GM18909 (cell line): ENCODE measurements around the gene APOC4.
"Not testable (repeated sequence)": the region's sequence is repeated elsewhere in the genome, so short reads cannot be mapped to it uniquely, and the experiment has no call there.

Source experiments
- ATAC-seq: cut with Tn5 transposase; IDR thresholded peaks from one replicate; pipeline ENCODE4 v1.9.1; 2021; ENCODE audit warnings: mild to moderate bottlenecking; ENCODE audit not compliant: unreplicated experiment, poor library complexity

The APOC4 gene, protein sequence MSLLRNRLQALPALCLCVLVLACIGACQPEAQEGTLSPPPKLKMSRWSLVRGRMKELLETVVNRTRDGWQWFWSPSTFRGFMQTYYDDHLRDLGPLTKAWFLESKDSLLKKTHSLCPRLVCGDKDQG

DNA sequence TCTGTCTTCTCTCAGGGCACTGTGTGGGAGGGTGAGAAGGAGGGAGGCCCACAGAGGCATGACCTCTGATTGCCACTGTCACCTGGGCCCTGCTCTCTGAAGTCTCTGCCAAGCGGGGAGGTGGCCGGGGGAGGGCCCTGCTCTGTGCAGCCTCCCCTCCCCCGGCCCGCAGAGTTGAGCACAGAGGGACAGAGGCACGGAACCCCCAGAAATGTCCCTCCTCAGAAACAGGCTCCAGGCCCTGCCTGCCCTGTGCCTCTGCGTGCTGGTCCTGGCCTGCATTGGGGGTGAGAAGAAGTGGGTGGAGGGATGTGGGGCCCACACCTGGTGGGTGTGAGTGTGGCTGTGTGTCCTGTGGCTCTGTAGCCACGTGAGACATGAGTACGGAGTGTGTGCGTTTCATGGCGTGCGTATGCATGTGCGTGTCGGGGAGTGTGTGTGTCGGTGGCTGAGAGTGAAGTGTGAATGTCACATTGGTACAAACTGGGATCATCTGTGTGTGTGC lies at the start of gene APOC4:
Gene APOC4 (plus strand): TSS at position 171 of the 505 bp plus-strand sequence. CDS start 41 bp downstream, at position 212.
- no peak for ATAC-seq

DNA sequence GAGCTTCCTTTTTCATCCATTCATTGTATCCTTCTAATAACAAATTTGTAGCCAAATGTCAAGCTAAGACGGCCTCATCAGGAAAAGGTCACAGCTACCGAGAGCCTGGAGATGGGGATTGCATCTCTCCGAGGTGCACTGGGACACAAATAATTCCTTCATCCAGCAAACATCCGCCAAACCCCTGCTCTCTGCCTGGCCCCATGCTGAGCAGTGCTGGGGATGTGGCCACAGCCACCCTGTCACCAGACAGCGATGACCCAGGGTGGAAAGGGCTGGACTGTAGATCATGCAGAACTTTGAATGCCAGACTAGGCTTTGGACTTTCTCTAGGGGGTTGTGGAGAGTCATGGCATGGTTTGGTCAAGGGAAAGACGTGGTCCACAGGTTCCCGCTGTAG lies 49.1 kb upstream of the APOC4 start:
- no peak for ATAC-seq

DNA sequence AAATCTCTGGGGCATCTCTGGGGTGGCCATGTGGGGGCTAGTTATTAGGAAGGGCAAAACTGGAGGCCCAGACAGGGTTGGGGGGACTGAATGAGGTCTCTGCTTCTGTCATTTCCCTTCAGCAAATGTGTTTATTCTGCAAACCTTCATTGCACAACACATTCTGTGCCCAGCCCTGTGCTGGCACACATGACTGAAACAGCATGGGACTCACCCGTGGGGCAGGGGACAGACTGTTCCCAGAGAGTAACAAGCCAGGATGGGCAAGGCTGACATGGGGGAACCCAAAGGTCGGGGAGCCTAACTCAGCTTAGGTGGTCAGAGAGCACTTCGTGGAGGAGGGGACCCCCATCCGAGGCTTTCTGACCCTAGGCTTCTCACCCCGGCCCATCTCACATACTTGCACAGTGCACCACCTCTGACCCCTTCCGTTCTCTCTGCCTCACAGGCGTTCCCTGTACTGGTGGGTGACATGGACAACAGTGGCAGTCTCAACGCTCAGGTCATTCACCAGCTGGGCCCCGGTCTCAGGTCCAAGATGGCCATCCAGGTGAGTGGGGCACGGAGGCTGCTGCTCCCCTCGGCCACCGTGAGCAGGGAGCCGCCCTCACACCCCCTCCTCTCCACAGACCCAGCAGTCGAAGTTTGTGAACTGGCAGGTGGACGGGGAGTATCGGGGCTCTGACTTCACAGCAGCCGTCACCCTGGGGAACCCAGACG lies 48.5 kb upstream of the APOC4 start:
- no peak for ATAC-seq

DNA sequence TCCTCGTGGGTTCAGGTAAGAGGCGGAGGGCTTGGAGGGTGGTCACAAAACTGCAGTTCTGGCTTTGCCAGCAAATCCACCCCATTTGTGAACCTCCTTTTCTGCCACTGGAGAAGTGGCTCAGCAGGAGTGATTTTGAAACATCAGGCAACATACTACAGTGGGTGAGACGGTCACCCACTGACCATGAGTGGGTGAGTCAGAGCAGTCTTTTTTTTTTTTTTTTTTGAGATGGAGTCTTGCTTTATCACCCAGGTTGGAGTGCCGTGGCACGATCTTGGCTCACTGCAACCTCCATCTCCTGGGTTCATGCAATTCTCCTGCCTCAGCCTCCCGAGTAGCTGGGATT lies 48.0 kb upstream of the APOC4 start:
- ATAC-seq, result no peak

DNA sequence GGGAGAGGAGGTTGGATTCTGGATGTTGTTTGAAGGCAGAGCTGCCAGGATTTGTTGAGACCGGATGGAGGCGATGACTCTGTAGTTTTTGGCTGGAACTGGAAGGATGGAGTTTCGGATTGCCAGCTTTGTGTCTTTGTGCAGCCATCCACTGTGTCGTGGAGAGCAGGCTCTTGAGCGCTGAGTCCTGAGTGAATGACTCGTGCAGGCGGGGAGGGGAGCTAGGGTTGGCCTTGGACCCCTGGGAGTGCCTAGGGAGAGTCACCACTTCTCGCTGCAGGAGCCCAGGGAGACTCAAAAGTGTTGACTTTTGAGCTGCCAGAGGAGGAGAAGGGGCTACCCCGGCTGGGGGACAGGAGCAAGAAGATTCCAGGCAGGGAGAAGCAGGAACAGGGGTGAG lies 47.1 kb upstream of the APOC4 start:
- no peak for ATAC-seq

DNA sequence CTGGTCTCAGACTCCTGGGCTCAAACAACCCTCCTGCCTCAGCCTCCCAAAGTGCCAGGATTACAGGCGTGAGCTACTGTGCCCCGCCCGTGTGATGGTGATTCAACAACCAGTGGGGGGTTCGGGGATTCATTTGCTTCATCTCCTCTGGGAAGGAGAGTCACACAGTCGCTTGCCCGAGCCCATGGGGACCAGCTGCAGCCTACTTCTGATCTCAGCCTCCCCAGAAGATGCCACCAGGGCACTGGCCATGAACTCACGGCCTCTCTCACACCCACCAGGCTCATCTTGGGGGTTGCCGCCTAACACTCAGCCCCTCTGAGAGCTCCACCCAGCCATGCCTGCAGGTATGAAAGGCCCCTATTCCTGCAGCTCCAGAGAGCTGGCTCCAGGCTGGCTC lies 44.2 kb upstream of the APOC4 start:
- no peak for ATAC-seq

DNA sequence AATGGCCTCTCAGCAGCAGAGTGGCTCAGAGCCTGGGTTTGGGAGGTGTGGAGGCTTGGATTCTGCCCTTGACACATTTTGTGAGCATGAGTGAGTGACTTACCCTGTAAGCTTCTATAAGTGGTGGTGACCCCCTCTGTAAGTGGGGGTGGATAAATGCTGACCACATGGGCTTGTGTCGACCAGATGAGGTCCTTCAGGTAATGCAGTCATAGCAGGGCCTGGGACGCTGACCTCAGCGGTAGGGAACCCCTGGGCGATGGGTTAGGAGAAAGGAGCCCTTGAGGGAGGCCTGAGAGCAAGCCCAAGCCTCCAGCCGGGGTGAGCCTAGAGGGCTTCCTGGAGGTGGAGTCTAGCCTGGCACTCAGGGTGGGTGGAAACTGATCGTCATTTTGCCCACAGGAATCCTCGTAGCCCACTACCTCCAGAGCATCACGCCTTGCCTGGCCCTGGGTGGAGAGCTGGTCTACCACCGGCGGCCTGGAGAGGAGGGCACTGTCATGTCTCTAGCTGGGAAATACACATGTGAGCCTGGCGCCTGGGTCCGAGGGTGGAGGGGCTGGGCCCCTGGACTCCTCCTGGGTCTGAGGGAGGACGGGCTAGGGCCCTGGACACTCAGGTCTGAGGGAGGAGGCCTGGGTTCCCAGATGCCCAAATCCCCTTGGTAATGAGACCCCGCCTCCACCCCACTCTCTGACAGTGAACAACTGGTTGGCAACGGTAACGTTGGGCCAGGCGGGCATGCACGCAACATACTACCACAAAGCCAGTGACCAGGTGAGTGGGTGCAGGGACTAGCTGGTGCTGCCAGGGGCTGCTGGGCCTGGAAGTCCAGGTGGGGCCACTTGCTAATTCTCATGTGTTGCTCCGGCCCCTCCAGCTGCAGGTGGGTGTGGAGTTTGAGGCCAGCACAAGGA lies 41.5 kb upstream of the APOC4 start:
- ATAC-seq, result no peak

DNA sequence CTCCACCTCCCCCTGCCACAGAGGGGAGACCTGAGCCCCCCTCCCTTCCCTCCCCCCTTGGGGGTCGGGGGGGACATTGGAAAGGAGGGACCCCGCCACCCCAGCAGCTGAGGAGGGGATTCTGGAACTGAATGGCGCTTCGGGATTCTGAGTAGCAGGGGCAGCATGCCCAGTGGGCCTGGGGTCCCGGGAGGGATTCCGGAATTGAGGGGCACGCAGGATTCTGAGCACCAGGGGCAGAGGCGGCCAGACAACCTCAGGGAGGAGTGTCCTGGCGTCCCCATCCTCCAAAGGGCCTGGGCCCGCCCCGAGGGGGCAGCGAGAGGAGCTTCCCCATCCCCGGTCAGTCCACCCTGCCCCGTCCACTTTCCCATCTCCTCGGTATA lies 38.8 kb upstream of the APOC4 start:
- ATAC-seq, result no peak

DNA sequence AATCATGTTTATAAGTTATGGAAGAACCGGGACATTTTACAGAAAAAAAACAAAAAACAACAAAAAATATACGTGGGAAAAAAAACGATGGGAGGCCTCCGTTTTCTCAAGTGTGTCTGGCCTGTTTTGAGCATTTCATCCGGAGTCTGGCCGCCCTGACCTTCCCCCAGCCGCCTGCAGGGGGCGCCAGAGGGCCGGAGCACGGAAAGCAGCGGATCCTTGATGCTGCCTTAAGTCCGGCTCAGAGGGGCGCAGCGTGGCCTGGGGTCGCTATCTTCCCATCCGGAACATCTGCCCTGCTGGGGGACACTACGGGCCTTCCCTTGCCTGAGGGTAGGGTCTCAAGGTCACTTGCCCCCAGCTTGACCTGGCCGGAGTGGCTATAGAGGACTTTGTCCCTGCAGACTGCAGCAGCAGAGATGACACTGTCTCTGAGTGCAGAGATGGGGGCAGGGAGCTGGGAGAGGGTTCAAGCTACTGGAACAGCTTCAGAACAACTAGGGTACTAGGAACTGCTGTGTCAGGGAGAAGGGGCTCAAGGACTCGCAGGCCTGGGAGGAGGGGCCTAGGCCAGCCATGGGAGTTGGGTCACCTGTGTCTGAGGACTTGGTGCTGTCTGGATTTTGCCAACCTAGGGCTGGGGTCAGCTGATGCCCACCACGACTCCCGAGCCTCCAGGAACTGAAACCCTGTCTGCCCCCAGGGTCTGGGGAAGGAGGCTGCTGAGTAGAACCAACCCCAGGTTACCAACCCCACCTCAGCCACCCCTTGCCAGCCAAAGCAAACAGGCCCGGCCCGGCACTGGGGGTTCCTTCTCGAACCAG lies 38.2 kb upstream of the APOC4 start:
- ATAC-seq, result peak; percentile 47

DNA sequence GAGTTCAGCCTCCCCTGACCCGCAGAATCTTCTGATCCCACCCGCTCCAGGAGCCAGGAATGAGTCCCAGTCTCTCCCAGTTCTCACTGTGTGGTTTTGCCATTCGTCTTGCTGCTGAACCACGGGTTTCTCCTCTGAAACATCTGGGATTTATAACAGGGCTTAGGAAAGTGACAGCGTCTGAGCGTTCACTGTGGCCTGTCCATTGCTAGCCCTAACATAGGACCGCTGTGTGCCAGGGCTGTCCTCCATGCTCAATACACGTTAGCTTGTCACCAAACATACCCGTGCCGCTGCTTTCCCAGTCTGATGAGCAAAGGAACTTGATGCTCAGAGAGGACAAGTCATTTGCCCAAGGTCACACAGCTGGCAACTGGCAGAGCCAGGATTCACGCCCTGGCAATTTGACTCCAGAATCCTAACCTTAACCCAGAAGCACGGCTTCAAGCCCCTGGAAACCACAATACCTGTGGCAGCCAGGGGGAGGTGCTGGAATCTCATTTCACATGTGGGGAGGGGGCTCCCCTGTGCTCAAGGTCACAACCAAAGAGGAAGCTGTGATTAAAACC lies 37.5 kb upstream of the APOC4 start:
- no peak for ATAC-seq

DNA sequence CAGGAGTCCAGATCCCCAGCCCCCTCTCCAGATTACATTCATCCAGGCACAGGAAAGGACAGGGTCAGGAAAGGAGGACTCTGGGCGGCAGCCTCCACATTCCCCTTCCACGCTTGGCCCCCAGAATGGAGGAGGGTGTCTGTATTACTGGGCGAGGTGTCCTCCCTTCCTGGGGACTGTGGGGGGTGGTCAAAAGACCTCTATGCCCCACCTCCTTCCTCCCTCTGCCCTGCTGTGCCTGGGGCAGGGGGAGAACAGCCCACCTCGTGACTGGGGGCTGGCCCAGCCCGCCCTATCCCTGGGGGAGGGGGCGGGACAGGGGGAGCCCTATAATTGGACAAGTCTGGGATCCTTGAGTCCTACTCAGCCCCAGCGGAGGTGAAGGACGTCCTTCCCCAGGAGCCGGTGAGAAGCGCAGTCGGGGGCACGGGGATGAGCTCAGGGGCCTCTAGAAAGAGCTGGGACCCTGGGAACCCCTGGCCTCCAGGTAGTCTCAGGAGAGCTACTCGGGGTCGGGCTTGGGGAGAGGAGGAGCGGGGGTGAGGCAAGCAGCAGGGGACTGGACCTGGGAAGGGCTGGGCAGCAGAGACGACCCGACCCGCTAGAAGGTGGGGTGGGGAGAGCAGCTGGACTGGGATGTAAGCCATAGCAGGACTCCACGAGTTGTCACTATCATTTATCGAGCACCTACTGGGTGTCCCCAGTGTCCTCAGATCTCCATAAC lies 36.4 kb upstream of the APOC4 start, which contains the start of gene APOE:
Gene APOE (plus strand): TSS at position 360 of the 724 bp plus-strand sequence. CDS start 829 bp downstream, outside the sequence.
- no peak for ATAC-seq

DNA sequence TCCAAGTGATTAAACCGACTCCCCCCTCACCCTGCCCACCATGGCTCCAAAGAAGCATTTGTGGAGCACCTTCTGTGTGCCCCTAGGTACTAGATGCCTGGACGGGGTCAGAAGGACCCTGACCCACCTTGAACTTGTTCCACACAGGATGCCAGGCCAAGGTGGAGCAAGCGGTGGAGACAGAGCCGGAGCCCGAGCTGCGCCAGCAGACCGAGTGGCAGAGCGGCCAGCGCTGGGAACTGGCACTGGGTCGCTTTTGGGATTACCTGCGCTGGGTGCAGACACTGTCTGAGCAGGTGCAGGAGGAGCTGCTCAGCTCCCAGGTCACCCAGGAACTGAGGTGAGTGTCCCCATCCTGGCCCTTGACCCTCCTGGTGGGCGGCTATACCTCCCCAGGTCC lies 34.4 kb upstream of the APOC4 start:
- ATAC-seq, result no peak

DNA sequence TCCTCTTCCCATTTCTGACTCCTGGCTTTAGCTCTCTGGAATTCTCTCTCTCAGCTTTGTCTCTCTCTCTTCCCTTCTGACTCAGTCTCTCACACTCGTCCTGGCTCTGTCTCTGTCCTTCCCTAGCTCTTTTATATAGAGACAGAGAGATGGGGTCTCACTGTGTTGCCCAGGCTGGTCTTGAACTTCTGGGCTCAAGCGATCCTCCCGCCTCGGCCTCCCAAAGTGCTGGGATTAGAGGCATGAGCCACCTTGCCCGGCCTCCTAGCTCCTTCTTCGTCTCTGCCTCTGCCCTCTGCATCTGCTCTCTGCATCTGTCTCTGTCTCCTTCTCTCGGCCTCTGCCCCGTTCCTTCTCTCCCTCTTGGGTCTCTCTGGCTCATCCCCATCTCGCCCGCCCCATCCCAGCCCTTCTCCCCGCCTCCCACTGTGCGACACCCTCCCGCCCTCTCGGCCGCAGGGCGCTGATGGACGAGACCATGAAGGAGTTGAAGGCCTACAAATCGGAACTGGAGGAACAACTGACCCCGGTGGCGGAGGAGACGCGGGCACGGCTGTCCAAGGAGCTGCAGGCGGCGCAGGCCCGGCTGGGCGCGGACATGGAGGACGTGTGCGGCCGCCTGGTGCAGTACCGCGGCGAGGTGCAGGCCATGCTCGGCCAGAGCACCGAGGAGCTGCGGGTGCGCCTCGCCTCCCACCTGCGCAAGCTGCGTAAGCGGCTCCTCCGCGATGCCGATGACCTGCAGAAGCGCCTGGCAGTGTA lies 33.8 kb upstream of the APOC4 start:
- ATAC-seq, result no peak

DNA sequence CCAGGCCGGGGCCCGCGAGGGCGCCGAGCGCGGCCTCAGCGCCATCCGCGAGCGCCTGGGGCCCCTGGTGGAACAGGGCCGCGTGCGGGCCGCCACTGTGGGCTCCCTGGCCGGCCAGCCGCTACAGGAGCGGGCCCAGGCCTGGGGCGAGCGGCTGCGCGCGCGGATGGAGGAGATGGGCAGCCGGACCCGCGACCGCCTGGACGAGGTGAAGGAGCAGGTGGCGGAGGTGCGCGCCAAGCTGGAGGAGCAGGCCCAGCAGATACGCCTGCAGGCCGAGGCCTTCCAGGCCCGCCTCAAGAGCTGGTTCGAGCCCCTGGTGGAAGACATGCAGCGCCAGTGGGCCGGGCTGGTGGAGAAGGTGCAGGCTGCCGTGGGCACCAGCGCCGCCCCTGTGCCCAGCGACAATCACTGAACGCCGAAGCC lies 33.2 kb upstream of the APOC4 start:
- ATAC-seq, result no peak

DNA sequence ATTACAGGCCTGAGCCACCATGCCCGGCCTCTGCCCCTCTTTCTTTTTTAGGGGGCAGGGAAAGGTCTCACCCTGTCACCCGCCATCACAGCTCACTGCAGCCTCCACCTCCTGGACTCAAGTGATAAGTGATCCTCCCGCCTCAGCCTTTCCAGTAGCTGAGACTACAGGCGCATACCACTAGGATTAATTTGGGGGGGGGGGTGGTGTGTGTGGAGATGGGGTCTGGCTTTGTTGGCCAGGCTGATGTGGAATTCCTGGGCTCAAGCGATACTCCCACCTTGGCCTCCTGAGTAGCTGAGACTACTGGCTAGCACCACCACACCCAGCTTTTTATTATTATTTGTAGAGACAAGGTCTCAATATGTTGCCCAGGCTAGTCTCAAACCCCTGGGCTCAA lies 32.3 kb upstream of the APOC4 start:
- ATAC-seq, result no peak

DNA sequence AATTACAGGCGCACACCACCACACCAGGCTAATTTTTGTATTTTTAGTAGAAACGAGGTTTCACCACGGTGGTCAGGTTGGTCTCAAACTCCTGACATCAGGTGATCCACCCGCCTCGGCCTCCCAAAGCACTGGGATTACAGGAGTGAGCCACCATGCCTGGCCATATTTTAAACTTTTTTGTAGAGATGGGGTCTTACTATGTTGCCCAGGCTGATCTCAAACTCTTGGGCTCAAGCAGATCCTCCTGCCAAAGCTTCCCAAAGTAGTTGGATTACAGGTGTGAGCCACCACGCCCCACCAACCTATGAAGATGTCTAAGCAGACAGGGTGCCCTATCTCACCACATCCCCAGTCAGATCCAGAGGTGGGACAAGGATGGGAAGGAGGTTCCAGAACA lies 30.1 kb upstream of the APOC4 start:
- not testable (repeated sequence) for ATAC-seq

DNA sequence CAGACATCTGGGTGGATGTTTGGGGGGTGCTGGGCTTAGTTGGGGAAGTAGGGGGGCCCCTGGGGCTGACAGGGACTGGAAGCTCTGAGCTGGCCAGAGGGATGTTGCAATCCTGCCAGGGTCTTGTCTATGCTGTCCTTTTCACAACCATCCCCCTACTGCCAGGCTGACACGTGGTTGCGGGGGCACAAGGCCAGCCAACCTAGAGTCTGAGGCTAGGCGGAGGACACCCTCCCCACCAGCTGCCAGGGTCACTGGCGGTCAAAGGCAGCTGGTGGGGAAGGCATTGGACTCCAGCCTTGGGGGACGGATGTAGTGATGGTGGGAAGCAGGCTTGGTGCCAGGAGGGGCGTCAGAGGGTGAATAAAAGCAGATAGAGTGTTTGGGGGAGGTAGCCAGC lies 29.2 kb upstream of the APOC4 start:
- no peak for ATAC-seq
